ENCODE data around the gene DDOST.

DDOST gene

DNA sequence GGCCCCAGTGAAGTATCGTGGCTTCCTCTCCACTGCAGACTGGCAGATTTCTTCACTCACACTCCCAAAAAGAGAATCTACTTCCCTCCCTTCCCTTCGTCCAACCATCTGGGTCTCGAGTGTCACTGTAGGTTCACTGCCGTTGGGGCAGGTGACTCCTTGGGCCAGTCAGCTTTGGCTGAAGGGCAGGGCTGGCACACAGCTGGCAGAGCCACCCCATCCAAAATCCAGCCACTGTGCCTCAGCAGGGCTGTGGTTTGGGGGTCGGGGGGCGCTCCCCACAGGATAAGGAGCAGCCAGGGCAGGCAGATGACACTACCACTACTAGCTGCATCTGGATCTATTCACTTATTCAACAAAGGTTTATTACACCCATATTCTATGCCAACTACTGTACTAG lies 18.1 kb downstream of the DDOST start:
- H3K9me3 ChIP-seq (ENCODE audit: low read length): no peaks in the 10 kb centered on the region
- no peaks in the 10 kb centered on the region for H3K27me3 ChIP-seq (ENCODE audit: insufficient read depth, low read length)
- H3K4me1 ChIP-seq (ENCODE audit: insufficient read depth, low read length): no peaks in the 10 kb centered on the region
- H3K4me3 ChIP-seq (ENCODE audit: low read length): no peak overlapping the region
- H3K36me3 ChIP-seq (ENCODE audit: insufficient read depth, low read length): peaks cover 6% of the 10 kb centered on the region
- no peak overlapping the region for H2AFZ ChIP-seq (ENCODE audit: low read depth, low read length)

DNA sequence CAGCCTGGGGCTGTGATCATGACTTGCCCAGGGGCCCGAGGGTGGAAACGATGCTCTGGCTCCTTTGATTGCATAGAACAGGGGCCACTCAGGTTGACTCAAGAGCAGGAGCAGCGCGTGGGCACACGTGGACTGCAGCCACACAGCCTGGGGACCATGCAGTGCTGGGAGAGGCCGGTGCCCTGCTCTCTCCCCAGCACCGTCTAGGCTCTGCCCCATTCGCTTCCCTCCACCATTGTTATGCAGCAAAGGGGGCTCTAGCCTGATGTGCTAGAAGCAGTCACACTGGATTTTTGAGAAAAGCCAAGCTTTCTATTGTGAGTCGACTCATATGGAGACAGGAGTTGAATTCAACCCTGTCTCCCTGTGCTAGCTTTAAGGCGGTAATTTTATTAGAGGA lies 19.2 kb downstream of the DDOST start:
- no peaks in the 10 kb centered on the region for H3K27me3 ChIP-seq (ENCODE audit: insufficient read depth, low read length)
- H3K4me1 ChIP-seq (ENCODE audit: insufficient read depth, low read length): no peaks in the 10 kb centered on the region
- H3K4me3 ChIP-seq (ENCODE audit: low read length): no peak overlapping the region
- H2AFZ ChIP-seq (ENCODE audit: low read depth, low read length): no peak overlapping the region
- peaks cover 4% of the 10 kb centered on the region for H3K36me3 ChIP-seq (ENCODE audit: insufficient read depth, low read length)
- no peaks in the 10 kb centered on the region for H3K9me3 ChIP-seq (ENCODE audit: low read length)

DNA sequence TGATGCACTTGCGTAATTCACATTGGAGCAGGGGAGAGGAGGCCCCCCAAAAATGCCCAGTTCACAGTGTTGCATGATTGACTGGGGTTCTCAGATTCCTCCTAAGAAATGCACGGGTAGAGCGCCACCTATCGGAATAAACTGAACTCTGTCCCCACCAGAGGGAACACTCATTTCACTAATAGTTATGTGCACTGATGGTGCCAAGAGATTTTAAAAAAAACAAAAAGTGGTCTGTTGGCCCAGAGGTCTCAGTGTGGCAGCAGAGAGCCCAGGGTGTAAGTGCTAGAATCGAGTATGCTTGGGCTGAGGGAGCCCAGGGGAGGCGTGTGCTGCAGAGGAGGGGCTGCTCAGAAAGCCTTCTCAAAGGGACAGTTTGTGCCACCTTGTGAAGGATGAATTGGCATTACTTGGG lies 21.0 kb downstream of the DDOST start:
- H3K36me3 ChIP-seq (ENCODE audit: insufficient read depth, low read length): peaks cover 4% of the 10 kb centered on the region
- no peak overlapping the region for H3K4me3 ChIP-seq (ENCODE audit: low read length)
- no peaks in the 10 kb centered on the region for H3K4me1 ChIP-seq (ENCODE audit: insufficient read depth, low read length)
- no peaks in the 10 kb centered on the region for H3K27me3 ChIP-seq (ENCODE audit: insufficient read depth, low read length)
- H2AFZ ChIP-seq (ENCODE audit: low read depth, low read length): no peak overlapping the region
- no peaks in the 10 kb centered on the region for H3K9me3 ChIP-seq (ENCODE audit: low read length)

DNA sequence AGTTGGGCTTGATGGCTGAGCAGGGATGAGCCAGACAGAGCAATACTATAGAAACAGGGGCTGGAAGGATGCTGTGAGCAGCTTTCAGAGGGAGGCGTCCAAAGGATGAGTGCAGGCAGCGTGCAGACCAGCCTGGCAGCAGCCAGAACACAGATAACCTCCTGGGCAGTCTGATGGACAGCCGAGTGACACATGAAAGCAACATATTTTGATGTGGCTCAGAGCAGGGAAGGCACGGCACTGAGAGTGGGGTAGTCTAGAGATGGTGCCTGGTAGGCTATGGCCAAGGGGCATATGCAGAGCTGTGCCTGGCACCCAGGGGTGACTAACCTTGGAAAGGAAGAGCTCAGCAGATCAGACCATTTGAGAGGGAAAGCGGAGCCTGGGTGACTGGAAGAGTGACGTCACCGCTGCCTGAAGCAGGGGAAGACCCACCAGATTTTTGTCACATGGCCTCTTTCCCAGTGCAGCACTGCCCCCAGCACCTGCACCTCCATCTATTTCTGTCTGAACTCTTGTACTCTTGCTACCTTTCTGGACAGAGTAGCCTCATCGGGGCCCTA lies 24.3 kb downstream of the DDOST start:
- peaks cover 4% of the 10 kb centered on the region for H3K36me3 ChIP-seq (ENCODE audit: insufficient read depth, low read length)
- H3K27me3 ChIP-seq (ENCODE audit: insufficient read depth, low read length): no peaks in the 10 kb centered on the region
- H3K9me3 ChIP-seq (ENCODE audit: low read length): no peaks in the 10 kb centered on the region
- no peak overlapping the region for H2AFZ ChIP-seq (ENCODE audit: low read depth, low read length)
- H3K4me1 ChIP-seq (ENCODE audit: insufficient read depth, low read length): peaks cover 9% of the 10 kb centered on the region
- H3K4me3 ChIP-seq (ENCODE audit: low read length): no peak overlapping the region

DNA sequence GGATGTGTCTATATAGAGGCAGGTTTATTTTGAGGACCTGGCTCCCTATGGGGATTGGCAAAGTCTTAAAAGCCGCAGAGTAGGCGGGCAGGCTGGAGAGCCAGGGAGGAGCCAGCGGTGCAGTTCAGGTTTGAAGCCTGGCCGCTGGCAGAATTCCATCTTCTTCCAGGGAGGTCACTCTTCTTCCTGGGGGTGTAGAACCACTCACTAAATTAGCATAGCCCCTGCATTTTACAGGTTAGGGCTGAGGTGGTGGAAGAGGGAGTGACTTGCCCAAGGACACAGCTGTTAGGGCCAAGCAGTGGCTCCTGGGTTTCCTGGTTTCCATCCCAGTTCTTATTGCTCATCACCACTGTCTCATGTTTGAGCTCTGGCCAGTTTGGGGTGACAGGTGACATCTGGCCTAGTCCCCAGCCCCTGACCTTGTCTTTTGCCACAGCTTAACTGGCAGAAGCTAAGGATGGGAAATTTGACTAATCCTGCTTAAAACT lies 26.5 kb downstream of the DDOST start:
- H2AFZ ChIP-seq (ENCODE audit: low read depth, low read length): peak overlapping the region; percentile 95
- peak overlapping the region; percentile 97 for H3K4me3 ChIP-seq (ENCODE audit: low read length)
- peaks cover 4% of the 10 kb centered on the region for H3K36me3 ChIP-seq (ENCODE audit: insufficient read depth, low read length)
- no peaks in the 10 kb centered on the region for H3K27me3 ChIP-seq (ENCODE audit: insufficient read depth, low read length)
- H3K9me3 ChIP-seq (ENCODE audit: low read length): no peaks in the 10 kb centered on the region
- peaks cover 9% of the 10 kb centered on the region for H3K4me1 ChIP-seq (ENCODE audit: insufficient read depth, low read length)

DNA sequence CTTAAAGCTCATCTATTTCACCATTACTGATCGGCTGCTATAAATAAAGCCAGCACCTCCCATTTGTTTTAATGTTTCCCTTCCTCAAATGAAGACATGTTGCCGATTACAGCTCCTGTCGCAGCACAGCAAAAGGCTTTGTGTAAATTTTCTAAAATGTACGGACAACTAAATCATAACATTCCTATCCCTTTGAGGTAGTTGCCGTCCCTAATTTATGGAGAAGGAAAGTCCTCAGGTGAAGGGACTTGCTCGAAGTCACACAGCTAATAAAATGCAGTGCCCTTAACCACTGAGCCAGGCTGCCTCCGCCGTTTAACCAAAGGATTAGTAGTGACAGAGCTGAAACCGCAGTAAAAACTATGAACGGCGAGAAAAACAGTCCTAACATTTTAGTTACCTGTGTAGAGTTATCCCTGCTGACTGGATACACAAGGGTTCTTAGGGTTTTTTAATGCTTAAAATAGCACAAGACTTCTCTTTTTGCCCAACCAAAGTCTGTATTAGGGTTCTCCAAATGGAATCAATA lies 27.0 kb downstream of the DDOST start:
- peak overlapping the region; percentile 97 for H3K4me3 ChIP-seq (ENCODE audit: low read length)
- H3K36me3 ChIP-seq (ENCODE audit: insufficient read depth, low read length): no peaks in the 10 kb centered on the region
- H3K9me3 ChIP-seq (ENCODE audit: low read length): no peaks in the 10 kb centered on the region
- peaks cover 9% of the 10 kb centered on the region for H3K4me1 ChIP-seq (ENCODE audit: insufficient read depth, low read length)
- peak overlapping the region; percentile 95 for H2AFZ ChIP-seq (ENCODE audit: low read depth, low read length)
- no peaks in the 10 kb centered on the region for H3K27me3 ChIP-seq (ENCODE audit: insufficient read depth, low read length)

DNA sequence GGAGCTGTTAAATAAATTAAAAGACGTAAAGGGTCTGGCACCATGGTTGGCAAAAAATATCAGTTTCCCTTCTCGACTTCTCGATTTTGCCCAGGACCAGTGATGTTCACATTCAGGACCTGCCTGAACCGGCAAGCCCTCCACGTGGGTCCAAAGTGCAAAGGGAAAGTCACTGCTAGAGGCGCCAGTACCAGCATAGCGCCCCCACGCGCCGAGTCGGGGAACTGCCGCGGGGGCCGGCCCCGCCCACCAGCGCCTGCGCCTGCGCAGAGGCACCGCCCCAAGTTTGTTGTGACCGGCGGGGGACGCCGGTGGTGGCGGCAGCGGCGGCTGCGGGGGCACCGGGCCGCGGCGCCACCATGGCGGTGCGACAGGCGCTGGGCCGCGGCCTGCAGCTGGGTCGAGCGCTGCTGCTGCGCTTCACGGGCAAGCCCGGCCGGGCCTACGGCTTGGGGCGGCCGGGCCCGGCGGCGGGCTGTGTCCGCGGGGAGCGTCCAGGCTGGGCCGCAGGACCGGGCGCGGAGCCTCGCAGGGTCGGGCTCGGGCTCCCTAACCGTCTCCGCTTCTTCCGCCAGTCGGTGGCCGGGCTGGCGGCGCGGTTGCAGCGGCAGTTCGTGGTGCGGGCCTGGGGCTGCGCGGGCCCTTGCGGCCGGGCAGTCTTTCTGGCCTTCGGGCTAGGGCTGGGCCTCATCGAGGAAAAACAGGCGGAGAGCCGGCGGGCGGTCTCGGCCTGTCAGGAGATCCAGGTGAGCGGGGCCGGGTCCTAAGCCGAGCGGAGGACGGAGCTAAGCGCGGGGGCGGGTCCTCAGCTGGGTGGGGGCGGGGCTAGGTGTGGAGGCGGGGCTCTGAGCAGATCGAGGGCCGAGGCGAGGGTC lies 27.7 kb downstream of the DDOST start, which contains the start of gene PINK1:
Gene PINK1, plus strand, starts transcription at position 269 of the 875 bp plus-strand sequence. Its CDS starts 91 bp downstream, at position 360.
- no peaks in the 10 kb centered on the region for H3K36me3 ChIP-seq (ENCODE audit: insufficient read depth, low read length)
- peak within 1 kb of the TSS; percentile 97 for H3K4me3 ChIP-seq (ENCODE audit: low read length)
- peak within 1 kb of the TSS; percentile 95 for H2AFZ ChIP-seq (ENCODE audit: low read depth, low read length)
- H3K27me3 ChIP-seq (ENCODE audit: insufficient read depth, low read length): no peaks in the 10 kb centered on the region
- peaks cover 9% of the 10 kb centered on the region for H3K4me1 ChIP-seq (ENCODE audit: insufficient read depth, low read length)
- H3K9me3 ChIP-seq (ENCODE audit: low read length): no peaks in the 10 kb centered on the region

DNA sequence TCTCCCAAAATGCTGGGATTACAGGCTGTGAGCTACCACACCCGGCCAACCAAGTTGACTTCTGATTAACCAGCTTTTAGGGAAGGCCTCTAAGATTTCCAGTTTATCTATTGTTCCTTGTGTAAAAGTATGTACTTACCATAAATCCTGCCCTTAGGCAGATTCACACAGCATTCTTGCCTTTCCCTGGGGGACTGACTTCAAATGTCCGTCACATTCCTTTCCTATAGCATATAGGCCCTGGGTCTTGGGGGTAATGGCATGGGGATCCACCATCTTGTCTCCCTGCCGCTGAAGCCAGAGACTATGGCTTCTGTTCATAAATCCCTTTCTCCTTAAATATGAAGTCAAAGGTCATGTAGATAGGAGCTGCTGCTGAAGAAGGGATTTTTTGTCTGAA lies 28.8 kb downstream of the DDOST start:
- Histone ChIP-seq H2AFZ (ENCODE audit: low read depth, low read length) (no peak overlapping the region), H3K36me3 (ENCODE audit: insufficient read depth, low read length) (no peaks in the 10 kb centered on the region), H3K4me1 (ENCODE audit: insufficient read depth, low read length) (peaks cover 15% of the 10 kb centered on the region), H3K27me3 (ENCODE audit: insufficient read depth, low read length) (no peaks in the 10 kb centered on the region), H3K4me3 (ENCODE audit: low read length) (no peak overlapping the region), H3K9me3 (ENCODE audit: low read length) (no peaks in the 10 kb centered on the region)

DNA sequence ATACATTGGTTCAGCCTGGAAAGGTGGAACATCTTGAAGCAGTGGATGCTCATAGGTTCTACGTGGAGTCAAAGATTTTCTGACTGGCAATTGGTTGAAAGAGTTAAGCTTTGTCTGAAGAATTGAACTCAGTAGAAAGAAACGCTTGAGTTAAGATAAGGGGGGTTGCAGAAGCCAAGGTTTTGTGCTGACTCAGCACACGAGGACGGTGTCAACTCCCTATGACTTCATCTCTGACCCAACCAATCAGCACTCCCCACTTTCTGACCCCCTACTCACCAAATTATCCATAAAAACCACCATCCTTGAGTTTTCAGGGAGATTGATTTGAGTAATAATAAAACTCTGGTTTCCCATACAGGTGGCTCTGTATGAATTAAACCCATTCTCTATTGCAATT lies 30.4 kb downstream of the DDOST start:
- no peaks in the 10 kb centered on the region for H3K9me3 ChIP-seq (ENCODE audit: low read length)
- H3K36me3 ChIP-seq (ENCODE audit: insufficient read depth, low read length): no peaks in the 10 kb centered on the region
- no peak overlapping the region for H2AFZ ChIP-seq (ENCODE audit: low read depth, low read length)
- no peaks in the 10 kb centered on the region for H3K27me3 ChIP-seq (ENCODE audit: insufficient read depth, low read length)
- no peak overlapping the region for H3K4me3 ChIP-seq (ENCODE audit: low read length)
- H3K4me1 ChIP-seq (ENCODE audit: insufficient read depth, low read length): peaks cover 20% of the 10 kb centered on the region

DNA sequence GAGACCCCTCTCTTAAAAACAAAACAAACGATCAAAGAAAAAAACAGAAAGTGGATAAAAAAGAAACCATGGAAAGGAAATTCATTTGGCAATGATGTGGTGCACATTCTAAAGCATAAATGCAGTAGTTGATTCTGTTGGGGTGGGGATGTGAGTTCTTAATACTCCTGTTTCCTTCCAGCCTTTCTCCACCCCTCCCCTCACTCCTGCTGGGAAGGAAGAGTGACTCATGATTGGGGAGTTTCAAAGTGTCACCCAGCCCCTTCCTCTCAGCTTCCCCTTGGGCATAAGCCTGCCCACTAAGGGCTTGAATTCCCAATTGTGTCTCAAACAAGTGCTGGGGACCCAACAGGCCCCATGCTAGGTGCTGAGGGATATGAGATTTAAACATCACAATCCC lies 34.6 kb downstream of the DDOST start:
- Histone ChIP-seq H3K27me3 (ENCODE audit: insufficient read depth, low read length) (no peaks in the 10 kb centered on the region), H3K9me3 (ENCODE audit: low read length) (no peaks in the 10 kb centered on the region), H3K4me3 (ENCODE audit: low read length) (no peak overlapping the region), H2AFZ (ENCODE audit: low read depth, low read length) (no peak overlapping the region), H3K36me3 (ENCODE audit: insufficient read depth, low read length) (no peaks in the 10 kb centered on the region), H3K4me1 (ENCODE audit: insufficient read depth, low read length) (peaks cover 11% of the 10 kb centered on the region)

DNA sequence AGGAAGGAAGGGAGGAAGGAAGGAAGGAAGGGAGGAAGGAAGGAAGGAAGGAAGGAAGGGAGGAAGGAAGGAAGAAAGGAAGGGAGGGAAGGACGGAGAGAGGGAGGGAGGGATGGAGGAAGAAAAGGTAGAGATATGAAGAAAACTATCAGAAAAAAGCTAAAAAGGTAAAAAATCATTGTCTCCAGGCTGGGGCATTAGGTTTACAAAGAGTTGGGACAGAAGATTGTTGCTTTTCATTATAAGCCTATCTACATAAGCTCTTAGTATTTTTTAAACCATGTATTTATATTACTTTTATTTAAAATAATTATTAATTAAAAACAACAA lies 35.1 kb downstream of the DDOST start:
- no peak overlapping the region for H2AFZ ChIP-seq (ENCODE audit: low read depth, low read length)
- no peaks in the 10 kb centered on the region for H3K36me3 ChIP-seq (ENCODE audit: insufficient read depth, low read length)
- H3K4me3 ChIP-seq (ENCODE audit: low read length): no peak overlapping the region
- no peaks in the 10 kb centered on the region for H3K9me3 ChIP-seq (ENCODE audit: low read length)
- H3K27me3 ChIP-seq (ENCODE audit: insufficient read depth, low read length): no peaks in the 10 kb centered on the region
- H3K4me1 ChIP-seq (ENCODE audit: insufficient read depth, low read length): peaks cover 11% of the 10 kb centered on the region

DNA sequence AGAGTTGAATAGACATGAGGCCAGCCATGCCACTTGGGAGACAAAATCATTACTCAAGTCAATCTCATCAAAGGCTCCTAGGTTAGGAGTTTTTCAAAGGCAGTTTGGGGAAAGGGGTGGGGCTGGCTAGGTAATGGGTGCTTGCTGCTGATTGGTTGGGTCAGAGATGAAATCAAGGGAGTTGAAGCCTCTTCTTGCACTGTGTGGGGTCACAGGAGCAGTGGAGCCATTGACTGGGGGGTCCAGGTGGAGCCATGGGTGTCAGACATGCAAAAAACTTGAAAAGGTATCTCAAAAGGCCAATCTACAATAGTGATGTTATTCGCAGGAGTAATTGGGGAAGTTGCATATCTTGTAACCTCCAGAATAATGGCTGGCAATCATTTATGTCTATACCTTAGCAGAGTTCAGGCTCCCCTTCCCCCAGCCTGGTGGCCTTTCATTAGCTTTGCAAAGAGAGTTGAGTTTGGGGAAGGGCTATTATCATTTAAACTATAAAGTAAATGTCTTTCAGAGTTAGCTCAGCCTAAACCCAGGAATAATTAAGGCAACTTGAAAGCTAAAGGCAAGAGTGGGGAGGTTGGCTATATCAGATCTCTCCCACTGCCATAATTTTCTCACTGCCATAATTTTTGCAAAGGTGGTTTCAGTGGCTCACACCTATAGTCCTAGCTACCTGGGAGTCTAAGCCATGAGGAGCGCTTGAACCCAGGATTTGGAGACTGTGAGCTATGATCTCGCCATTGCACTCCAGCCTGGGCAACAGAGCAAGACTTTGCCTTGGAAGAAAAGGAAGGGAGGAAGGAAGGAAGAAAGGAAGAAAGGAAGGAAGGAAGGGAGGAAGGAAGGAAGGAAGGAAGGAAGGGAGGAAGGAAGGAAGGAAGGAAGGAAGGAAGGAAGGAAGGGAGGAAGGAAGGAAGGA lies 35.7 kb downstream of the DDOST start:
- H3K36me3 ChIP-seq (ENCODE audit: insufficient read depth, low read length): no peaks in the 10 kb centered on the region

More for the DNA sequence above, 35.7 kb downstream of the DDOST start:
- H3K4me1 ChIP-seq (ENCODE audit: insufficient read depth, low read length): peaks cover 11% of the 10 kb centered on the region
- H2AFZ ChIP-seq (ENCODE audit: low read depth, low read length): no peak overlapping the region
- no peaks in the 10 kb centered on the region for H3K27me3 ChIP-seq (ENCODE audit: insufficient read depth, low read length)
- H3K4me3 ChIP-seq (ENCODE audit: low read length): no peak overlapping the region
- no peaks in the 10 kb centered on the region for H3K9me3 ChIP-seq (ENCODE audit: low read length)
